PFSK-1 (cell line): ENCODE measurements around the gene PLCD1.

Experiments
- FOXP2 ChIP-seq: optimal IDR thresholded peaks from 2 replicates; pipeline ENCODE3; 2011; ENCODE audit warnings: borderline replicate concordance, control low read depth, inconsistent platforms; ENCODE audit not compliant: insufficient read depth; ENCODE audit errors: extremely low read length, extremely low read depth
- POLR2AphosphoS5 ChIP-seq: IDR thresholded peaks from 2 replicates; pipeline ENCODE4 v1.6.1; 2012; ENCODE audit warnings: low read depth, mild to moderate bottlenecking, control low read depth, low read length, moderate library complexity
- REST ChIP-seq, 2 experiments: IDR thresholded peaks; 2 replicates each; pipeline versions ENCODE4 v1.6.1 to v1.8.0; 2011 to 2012; ENCODE audit warnings: low read depth in 2 of 2, low read length in 2 of 2, control low read depth in 1 of 2, inconsistent platforms in 1 of 2, mild to moderate bottlenecking in 1 of 2, moderate library complexity in 1 of 2; ENCODE audit not compliant: insufficient read depth in 1 of 2
- SIN3A ChIP-seq: IDR thresholded peaks from 2 replicates; pipeline ENCODE4 v1.6.1; 2012; ENCODE audit warnings: mild to moderate bottlenecking, low read length, moderate library complexity, borderline replicate concordance; ENCODE audit not compliant: insufficient read depth
- TAF1 ChIP-seq: IDR thresholded peaks from 2 replicates; pipeline ENCODE4 v1.6.1; 2012; ENCODE audit warnings: low read length, control low read depth, borderline replicate concordance; ENCODE audit not compliant: insufficient read depth

PLCD1 gene

DNA sequence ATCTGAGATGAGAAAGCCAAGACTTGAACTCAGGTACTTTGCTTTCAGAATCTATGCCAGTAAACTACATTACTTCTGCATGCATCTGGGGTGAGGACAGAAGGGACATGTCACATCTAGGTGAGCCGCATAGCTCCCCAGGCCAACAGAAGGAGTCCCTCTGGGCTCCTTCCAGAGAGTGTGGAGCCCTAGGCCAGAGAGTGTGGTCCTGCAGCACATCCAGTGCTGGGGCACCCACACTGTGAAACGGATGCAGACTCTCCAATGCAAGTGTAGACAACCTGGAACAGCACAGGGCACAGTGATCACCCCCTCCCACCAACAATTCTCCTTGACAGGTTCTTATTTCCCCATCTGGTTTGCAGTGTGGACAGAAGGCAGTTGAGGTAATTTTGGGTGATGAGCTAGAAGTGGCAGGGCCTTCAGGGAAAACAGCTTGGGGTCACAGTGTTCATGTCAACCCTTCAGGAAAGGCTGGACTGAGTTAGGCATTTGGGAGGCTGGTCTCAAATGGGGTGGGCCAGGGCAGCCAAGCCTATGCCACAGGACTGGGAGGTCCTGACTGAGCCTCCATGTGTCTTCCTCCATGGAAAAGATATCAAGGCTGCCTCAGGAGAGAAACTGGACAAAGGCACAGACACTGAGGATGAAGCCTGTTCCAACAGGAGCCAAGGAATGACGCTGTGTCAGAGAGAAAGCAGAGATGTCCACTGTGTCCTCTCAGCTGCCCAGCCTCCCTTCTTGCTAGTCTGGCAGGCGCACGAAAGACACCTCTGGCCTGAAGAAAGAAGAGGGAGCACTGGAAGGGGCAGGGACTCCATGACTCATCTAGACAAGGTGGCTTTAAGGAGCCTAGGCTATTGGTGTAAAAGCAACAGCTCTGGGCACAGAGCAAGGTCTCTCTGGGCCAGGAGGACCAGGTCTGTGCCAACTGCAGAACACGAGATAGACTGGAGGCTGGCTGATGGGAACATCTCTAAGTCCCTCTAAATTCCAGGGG, 1.7 kb downstream of the PLCD1 start:
- no peak for TF ChIP-seq REST (IDR thresholded peaks at IDR 0.05; ENCODE audit: insufficient read depth in 1 of 2, low read depth in 2 of 2, low read length in 2 of 2)
- TF ChIP-seq SIN3A, result no peak
- no peak for TF ChIP-seq FOXP2
- TF ChIP-seq POLR2AphosphoS5, result no peak
- no peak for TF ChIP-seq TAF1

DNA sequence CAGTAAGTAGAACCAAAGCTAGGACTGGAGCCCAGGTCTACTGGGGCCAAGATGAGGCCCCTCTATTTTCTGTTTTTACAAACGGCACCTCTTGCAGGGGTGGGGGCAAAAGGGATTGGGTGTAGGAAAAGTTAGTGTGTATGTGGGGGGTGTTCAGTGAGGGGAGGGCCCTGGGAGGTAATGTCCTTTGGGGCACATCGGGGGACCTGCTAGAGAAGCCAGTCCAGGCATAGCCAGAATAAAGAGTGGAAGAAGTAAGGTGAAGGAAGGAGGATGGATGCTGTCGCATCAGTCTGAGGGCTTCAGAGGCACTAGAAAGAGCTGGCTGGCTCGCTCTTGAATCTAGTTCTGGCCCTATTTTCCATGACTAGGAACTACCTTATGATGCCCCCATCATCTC, 2.6 kb downstream of the PLCD1 start:
- no peak for TF ChIP-seq SIN3A
- TF ChIP-seq REST (IDR thresholded peaks at IDR 0.05; ENCODE audit: insufficient read depth in 1 of 2, low read depth in 2 of 2, low read length in 2 of 2), result no peak
- TF ChIP-seq TAF1, result no peak
- no peak for TF ChIP-seq POLR2AphosphoS5
- no peak for TF ChIP-seq FOXP2

GRCh38 chr3:38022896-38023709, 6.3 kb downstream of the PLCD1 start:
- TF ChIP-seq FOXP2 (no peak), REST (IDR thresholded peaks at IDR 0.05; ENCODE audit: insufficient read depth in 1 of 2, low read depth in 2 of 2, low read length in 2 of 2) (no peak), TAF1 (no peak), SIN3A (no peak), POLR2AphosphoS5 (no peak)

DNA sequence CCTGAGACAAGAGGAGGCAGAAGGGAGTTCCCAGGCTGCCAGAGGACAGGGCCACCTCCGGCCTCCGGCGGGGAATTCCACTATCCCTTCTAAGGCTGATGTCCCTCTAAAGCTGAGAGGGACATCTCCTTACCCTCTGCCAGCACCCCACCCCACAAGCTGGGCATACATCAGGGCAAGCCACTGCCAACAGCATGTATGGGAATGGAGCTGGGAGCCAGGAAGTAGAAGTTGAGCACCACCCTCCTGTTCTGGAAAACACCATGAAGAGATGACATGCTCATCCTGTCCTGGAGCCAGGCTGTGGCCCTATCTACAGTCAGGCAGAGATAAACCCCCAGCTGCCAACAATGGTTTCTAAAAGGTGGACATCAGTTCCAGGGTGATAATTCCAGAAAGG, 7.1 kb downstream of the PLCD1 start:
- TF ChIP-seq SIN3A (no peak), TAF1 (no peak), FOXP2 (no peak), REST (IDR thresholded peaks at IDR 0.05; ENCODE audit: insufficient read depth in 1 of 2, low read depth in 2 of 2, low read length in 2 of 2) (no peak), POLR2AphosphoS5 (no peak)
